HepG2 (cell line): ENCODE data around the gene GALK2. TPM values are rescaled to one million over a fixed set of nuclear protein-coding genes. Genes with fewer than 3 reads are reported as not detected.

Source experiments
- ATAC-seq: fragments of 200-7000 bp; cut with Tn5 transposase; 3 replicates; pipeline ENCODE4 v1.9.1; 2020; ENCODE audit warnings: mild to moderate bottlenecking, moderate library complexity
- BruUV-seq: library from RNA; stranded (reverse); fragments of 400-500 nt; replicated peaks from 2 replicates; lab custom pipeline; 2021; lab: Mats Ljungman, UMichigan
- CTCF ChIA-PET: fragments of 300-600 bp; formaldehyde crosslinking; extraction: SDS; loops from one replicate; lab custom pipeline; 2021; ENCODE audit warnings: low total read pairs, inconsistent platforms, low intra/inter-chr PET ratio; lab: Yijun Ruan, JAX
- POLR2A ChIA-PET: fragments of 350-600 bp; sonication (Branson Sonifier 250); formaldehyde crosslinking; loops from one replicate; lab custom pipeline; 2020; ENCODE audit warnings: antibody characterized with exemption, inconsistent platforms; lab: Yijun Ruan, JAX
- DNase-seq: peaks from one replicate; pipeline ENCODE4 v3.0.0-alpha.2; 2015; ENCODE audit warnings: low spot score
- FAIRE-seq: peaks from 3 replicates; lab custom pipeline; 2011; peaks lifted over from hg19 to GRCh38; lab: Jason Lieb, UNC
- H2AFZ ChIP-seq: one replicate; pipeline ENCODE4 v1.6.1; 2011; ENCODE audit warnings: low read length, inconsistent platforms
- H3K27ac ChIP-seq: fragments of 300-600 bp; 3 replicates; pipeline ENCODE4 v1.8.0; 2011; ENCODE audit warnings: mixed run types, mild to moderate bottlenecking, mixed read lengths, low read length, inconsistent platforms; ENCODE audit not compliant: insufficient read depth; ENCODE audit errors: extremely low read length
- H3K27me3 ChIP-seq, 2 experiments: fragments of 200-600 bp in 1 of 2; 2 replicates in 1 of 2; 3 replicates in 1 of 2; pipeline versions ENCODE4 v1.6.0 to v1.8.0; 2011; ENCODE audit warnings: low read length in 2 of 2, mild to moderate bottlenecking in 2 of 2, moderate library complexity in 2 of 2, inconsistent platforms in 1 of 2; ENCODE audit not compliant: insufficient read depth in 2 of 2, control insufficient read depth in 1 of 2
- H3K36me3 ChIP-seq, 2 experiments: fragments of 200-600 bp in 1 of 2; replicated peaks in 1 of 2; 2 replicates in 1 of 2; 3 replicates in 1 of 2; pipeline versions ENCODE4 v1.5.1 to v1.8.0; 2011; ENCODE audit warnings: low read length in 2 of 2, inconsistent platforms in 1 of 2; ENCODE audit not compliant: insufficient read depth in 2 of 2, control insufficient read depth in 1 of 2
- H3K4me1 ChIP-seq: 2 replicates; pipeline ENCODE4 v1.5.1; 2012; ENCODE audit warnings: low read length, inconsistent platforms; ENCODE audit not compliant: insufficient read depth
- H3K4me2 ChIP-seq: 2 replicates; pipeline ENCODE4 v1.6.0; 2011; ENCODE audit warnings: low read depth, low read length, inconsistent platforms
- H3K4me3 ChIP-seq, 3 experiments: fragments of 200-600 bp in 1 of 3; sonication (generic), shearing (Covaris generic) in 1 of 3; replicated peaks in 1 of 3; 2 replicates each; pipeline ENCODE4 v1.5.1; 2011 to 2016; ENCODE audit warnings: low read length in 3 of 3, inconsistent platforms in 2 of 3, low read depth in 2 of 3, mild to moderate bottlenecking in 2 of 3, control low read depth in 1 of 3, mixed read lengths in 1 of 3; ENCODE audit not compliant: insufficient read depth in 1 of 3
- H3K79me2 ChIP-seq: one replicate; pipeline ENCODE4 v1.6.1; 2011; ENCODE audit warnings: low read length, inconsistent platforms; ENCODE audit not compliant: insufficient read depth
- H3K9ac ChIP-seq: 2 replicates; pipeline ENCODE4 v1.6.0; 2011; ENCODE audit warnings: mild to moderate bottlenecking, low read depth, low read length, inconsistent platforms; ENCODE audit not compliant: insufficient read depth
- H3K9me3 ChIP-seq: 2 replicates; pipeline ENCODE4 v1.5.1; 2012; ENCODE audit warnings: mild to moderate bottlenecking, low read length
- H4K20me1 ChIP-seq: 2 replicates; pipeline ENCODE4 v1.6.0; 2011; ENCODE audit warnings: inconsistent platforms, mild to moderate bottlenecking, low read length, moderate library complexity; ENCODE audit not compliant: insufficient read depth
- TBX3 ChIP-seq: fragments of 450-650 bp; IDR thresholded peaks from 2 replicates; pipeline ENCODE4 v1.6.1; 2017; ENCODE audit warnings: antibody characterized with exemption, mild to moderate bottlenecking, inconsistent platforms, borderline replicate concordance
- ZNF644 ChIP-seq: IDR thresholded peaks from 2 replicates; pipeline ENCODE4 v1.6.1; 2016; ENCODE audit warnings: low read depth
- WGBS: methylation state at CpG from one replicate; pipeline ENCODE4 v1.1.6; 2017; ENCODE audit warnings: low lambda C conversion rate; 5-methylcytosine and 5-hydroxymethylcytosine counted together
- in situ Hi-C: cut with HindIII; loops from 2 replicates; pipeline ENCODE4 v1.10.0; 2017; ENCODE audit warnings: low pct_unique_long_range_greater_than_20kb; ENCODE audit not compliant: extremely low pct_ligation_motif_present
- intact Hi-C: fragments of 100-400 bp; cut with micrococcal nuclease; formaldehyde crosslinking; loops from one replicate; pipeline ENCODE4 v1.10.0; 2022; ENCODE audit not compliant: unreplicated experiment
- polyA plus RNA-seq, 8 experiments: library from polyadenylated mRNA; depleted of rRNA in 3 of 8; stranded (reverse) in 7 of 8; unstranded in 1 of 8; fragments of >200 nt; fragmentation: Illumina TruSeq in 4 of 8; extraction: Trizol in 4 of 8; gene quantifications; 2 replicates each; pipeline versions ENCODE4 v1.2.1 to v1.2.3, GENCODE V29; 2011 to 2016; ENCODE audit warnings: low read depth in 4 of 8, missing spikeins in 1 of 8, mixed read lengths in 1 of 8; ENCODE audit not compliant: insufficient read depth in 1 of 8
- total RNA-seq, 5 experiments: library from RNA; depleted of rRNA; stranded (reverse); fragments of >200 nt; fragmentation: Illumina TruSeq; extraction: Trizol; gene quantifications; 2 replicates each; pipeline ENCODE4 v1.2.3, GENCODE V29; 2016; ENCODE audit warnings: low read depth in 1 of 5
- TF ChIP-seq, protein P1 (sequence below): sonication (generic); formaldehyde crosslinking; IDR thresholded peaks from 2 replicates; pipeline ENCODE4 v1.5.0; 2020; ENCODE audit warnings: mild to moderate bottlenecking, missing genetic modification reagents, borderline replicate concordance

Gene GALK2
- total and polyA plus RNA-seq, 2 of the 13 experiments (the other 11 are each of a cell fraction or from before 2014, with no cell fraction given): 17.6 to 32.8 TPM

DNA sequence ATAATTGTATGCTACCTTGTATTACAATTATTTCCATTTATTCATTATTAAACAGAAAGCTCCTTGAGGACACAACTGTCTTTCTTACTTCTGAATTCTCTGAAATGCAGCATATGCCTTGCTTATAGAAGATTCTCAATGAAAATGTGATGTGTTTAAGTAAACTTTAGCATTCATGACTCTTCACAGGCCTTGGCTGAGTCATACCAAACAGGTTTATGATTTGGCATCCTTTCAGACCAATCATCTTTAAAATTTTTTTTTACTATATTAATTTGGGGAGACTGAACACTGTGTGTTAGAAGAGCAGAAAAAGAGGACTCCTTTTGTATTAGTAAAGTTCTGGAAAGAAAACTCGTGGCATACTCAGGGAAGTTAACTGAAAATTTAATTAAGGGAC is 6.4 kb upstream of the GALK2 start:
- Histone ChIP-seq H3K27me3 (no peaks in the 10 kb centered on the region), H4K20me1 (no peaks in the 10 kb centered on the region), H3K27ac (no peak overlapping the region), H2AFZ (no peak overlapping the region)
- FAIRE-seq (no peak), DNase-seq (no peak)
- POLR2A ChIA-PET: no interaction called here
- 89% methylated on average over 1 of the region's 1 CpG for WGBS
- TF ChIP-seq ZNF644 (CRISPR knock-in tag) (no peak), TBX3 (no peak)
- TF ChIP-seq, protein P1, sequence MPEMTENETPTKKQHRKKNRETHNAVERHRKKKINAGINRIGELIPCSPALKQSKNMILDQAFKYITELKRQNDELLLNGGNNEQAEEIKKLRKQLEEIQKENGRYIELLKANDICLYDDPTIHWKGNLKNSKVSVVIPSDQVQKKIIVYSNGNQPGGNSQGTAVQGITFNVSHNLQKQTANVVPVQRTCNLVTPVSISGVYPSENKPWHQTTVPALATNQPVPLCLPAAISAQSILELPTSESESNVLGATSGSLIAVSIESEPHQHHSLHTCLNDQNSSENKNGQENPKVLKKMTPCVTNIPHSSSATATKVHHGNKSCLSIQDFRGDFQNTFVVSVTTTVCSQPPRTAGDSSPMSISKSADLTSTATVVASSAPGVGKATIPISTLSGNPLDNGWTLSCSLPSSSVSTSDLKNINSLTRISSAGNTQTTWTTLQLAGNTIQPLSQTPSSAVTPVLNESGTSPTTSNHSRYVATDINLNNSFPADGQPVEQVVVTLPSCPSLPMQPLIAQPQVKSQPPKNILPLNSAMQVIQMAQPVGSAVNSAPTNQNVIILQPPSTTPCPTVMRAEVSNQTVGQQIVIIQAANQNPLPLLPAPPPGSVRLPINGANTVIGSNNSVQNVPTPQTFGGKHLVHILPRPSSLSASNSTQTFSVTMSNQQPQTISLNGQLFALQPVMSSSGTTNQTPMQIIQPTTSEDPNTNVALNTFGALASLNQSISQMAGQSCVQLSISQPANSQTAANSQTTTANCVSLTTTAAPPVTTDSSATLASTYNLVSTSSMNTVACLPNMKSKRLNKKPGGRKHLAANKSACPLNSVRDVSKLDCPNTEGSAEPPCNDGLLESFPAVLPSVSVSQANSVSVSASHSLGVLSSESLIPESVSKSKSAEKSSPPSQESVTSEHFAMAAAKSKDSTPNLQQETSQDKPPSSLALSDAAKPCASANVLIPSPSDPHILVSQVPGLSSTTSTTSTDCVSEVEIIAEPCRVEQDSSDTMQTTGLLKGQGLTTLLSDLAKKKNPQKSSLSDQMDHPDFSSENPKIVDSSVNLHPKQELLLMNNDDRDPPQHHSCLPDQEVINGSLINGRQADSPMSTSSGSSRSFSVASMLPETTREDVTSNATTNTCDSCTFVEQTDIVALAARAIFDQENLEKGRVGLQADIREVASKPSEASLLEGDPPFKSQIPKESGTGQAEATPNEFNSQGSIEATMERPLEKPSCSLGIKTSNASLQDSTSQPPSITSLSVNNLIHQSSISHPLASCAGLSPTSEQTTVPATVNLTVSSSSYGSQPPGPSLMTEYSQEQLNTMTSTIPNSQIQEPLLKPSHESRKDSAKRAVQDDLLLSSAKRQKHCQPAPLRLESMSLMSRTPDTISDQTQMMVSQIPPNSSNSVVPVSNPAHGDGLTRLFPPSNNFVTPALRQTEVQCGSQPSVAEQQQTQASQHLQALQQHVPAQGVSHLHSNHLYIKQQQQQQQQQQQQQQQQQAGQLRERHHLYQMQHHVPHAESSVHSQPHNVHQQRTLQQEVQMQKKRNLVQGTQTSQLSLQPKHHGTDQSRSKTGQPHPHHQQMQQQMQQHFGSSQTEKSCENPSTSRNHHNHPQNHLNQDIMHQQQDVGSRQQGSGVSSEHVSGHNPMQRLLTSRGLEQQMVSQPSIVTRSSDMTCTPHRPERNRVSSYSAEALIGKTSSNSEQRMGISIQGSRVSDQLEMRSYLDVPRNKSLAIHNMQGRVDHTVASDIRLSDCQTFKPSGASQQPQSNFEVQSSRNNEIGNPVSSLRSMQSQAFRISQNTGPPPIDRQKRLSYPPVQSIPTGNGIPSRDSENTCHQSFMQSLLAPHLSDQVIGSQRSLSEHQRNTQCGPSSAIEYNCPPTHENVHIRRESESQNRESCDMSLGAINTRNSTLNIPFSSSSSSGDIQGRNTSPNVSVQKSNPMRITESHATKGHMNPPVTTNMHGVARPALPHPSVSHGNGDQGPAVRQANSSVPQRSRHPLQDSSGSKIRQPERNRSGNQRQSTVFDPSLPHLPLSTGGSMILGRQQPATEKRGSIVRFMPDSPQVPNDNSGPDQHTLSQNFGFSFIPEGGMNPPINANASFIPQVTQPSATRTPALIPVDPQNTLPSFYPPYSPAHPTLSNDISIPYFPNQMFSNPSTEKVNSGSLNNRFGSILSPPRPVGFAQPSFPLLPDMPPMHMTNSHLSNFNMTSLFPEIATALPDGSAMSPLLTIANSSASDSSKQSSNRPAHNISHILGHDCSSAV (CRISPR knock-in tag): no peak
- TF ChIP-seq, all 625 proteins: peak for 0
- Histone ChIP-seq H3K9ac (no peak overlapping the region), H3K4me3 (no peak overlapping the region), H3K4me1 (no peaks in the 10 kb centered on the region), H3K36me3 (0 out of 5 replicates have a peak, but pooled peaks cover 0 to 3% of the 10 kb centered on the region in 2 experiments), H3K9me3 (no peaks in the 10 kb centered on the region), H3K4me2 (no peak overlapping the region), H3K79me2 (no peaks in the 10 kb centered on the region)
- CTCF ChIA-PET: no interaction called here
- intact Hi-C loops: no loop called here
- in situ Hi-C loops: no loop called here
- no TSS peak for BruUV-seq
- no peak for ATAC-seq
